RWPE2 (cell line): ENCODE results near the gene BDH1.

Experiments
- ATAC-seq: fragments of 200-7000 bp; cut with Tn5 transposase; 3 replicates; pipeline ENCODE4 v1.9.1; 2021; ENCODE audit warnings: low read depth
- DNase-seq: peaks from one replicate; pipeline ENCODE4 v3.0.0-alpha.2; 2020; ENCODE audit warnings: low spot score
- H3K27ac ChIP-seq: fragments of 450-650 bp; 2 replicates; pipeline ENCODE4 v1.5.1; 2017; ENCODE audit warnings: mild to moderate bottlenecking; ENCODE audit not compliant: poor library complexity, severe bottlenecking
- H3K27me3 ChIP-seq: fragments of 250-450 bp; sonication (Bioruptor Pico); 2 replicates; pipeline ENCODE4 v1.5.1; 2021; ENCODE audit warnings: mild to moderate bottlenecking, moderate library complexity; ENCODE audit not compliant: insufficient read depth, poor library complexity, severe bottlenecking
- H3K36me3 ChIP-seq: fragments of 250-450 bp; sonication (Bioruptor Pico); 2 replicates; pipeline ENCODE4 v1.5.1; 2020; ENCODE audit warnings: low read depth, mild to moderate bottlenecking, moderate library complexity
- H3K4me1 ChIP-seq: fragments of 250-450 bp; sonication (Bioruptor Pico); 2 replicates; pipeline ENCODE4 v1.5.1; 2021; ENCODE audit warnings: mild to moderate bottlenecking, moderate library complexity; ENCODE audit not compliant: insufficient read depth, poor library complexity, severe bottlenecking
- H3K4me3 ChIP-seq: fragments of 250-450 bp; sonication (Bioruptor Pico); 2 replicates; pipeline ENCODE4 v1.5.1; 2021; ENCODE audit warnings: mild to moderate bottlenecking, moderate library complexity; ENCODE audit not compliant: severe bottlenecking
- H3K9me3 ChIP-seq: fragments of 250-450 bp; sonication (Bioruptor Pico); 2 replicates; pipeline ENCODE4 v1.5.1; 2021; ENCODE audit warnings: mild to moderate bottlenecking, moderate library complexity; ENCODE audit not compliant: severe bottlenecking
- TF ChIP-seq, protein P1 (sequence below): fragments of 450-650 bp; IDR thresholded peaks from one replicate; pipeline ENCODE4 v1.5.1; 2017; ENCODE audit warnings: mild to moderate bottlenecking, moderate library complexity; ENCODE audit not compliant: poor library complexity, severe bottlenecking

Gene BDH1

GRCh38 chr3:197586181-197586580 lies 30.4 kb upstream of the BDH1 start:
- no peaks in the 10 kb centered on the region for H3K36me3 ChIP-seq
- no peak for DNase-seq
- H3K9me3 ChIP-seq: no peaks in the 10 kb centered on the region
- H3K27ac ChIP-seq: no peak overlapping the region
- H3K4me3 ChIP-seq: no peak overlapping the region
- TF ChIP-seq, protein P1, sequence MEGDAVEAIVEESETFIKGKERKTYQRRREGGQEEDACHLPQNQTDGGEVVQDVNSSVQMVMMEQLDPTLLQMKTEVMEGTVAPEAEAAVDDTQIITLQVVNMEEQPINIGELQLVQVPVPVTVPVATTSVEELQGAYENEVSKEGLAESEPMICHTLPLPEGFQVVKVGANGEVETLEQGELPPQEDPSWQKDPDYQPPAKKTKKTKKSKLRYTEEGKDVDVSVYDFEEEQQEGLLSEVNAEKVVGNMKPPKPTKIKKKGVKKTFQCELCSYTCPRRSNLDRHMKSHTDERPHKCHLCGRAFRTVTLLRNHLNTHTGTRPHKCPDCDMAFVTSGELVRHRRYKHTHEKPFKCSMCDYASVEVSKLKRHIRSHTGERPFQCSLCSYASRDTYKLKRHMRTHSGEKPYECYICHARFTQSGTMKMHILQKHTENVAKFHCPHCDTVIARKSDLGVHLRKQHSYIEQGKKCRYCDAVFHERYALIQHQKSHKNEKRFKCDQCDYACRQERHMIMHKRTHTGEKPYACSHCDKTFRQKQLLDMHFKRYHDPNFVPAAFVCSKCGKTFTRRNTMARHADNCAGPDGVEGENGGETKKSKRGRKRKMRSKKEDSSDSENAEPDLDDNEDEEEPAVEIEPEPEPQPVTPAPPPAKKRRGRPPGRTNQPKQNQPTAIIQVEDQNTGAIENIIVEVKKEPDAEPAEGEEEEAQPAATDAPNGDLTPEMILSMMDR: no peak
- no peaks in the 10 kb centered on the region for H3K4me1 ChIP-seq
- no peak for ATAC-seq
- H3K27me3 ChIP-seq: no peaks in the 10 kb centered on the region

DNA sequence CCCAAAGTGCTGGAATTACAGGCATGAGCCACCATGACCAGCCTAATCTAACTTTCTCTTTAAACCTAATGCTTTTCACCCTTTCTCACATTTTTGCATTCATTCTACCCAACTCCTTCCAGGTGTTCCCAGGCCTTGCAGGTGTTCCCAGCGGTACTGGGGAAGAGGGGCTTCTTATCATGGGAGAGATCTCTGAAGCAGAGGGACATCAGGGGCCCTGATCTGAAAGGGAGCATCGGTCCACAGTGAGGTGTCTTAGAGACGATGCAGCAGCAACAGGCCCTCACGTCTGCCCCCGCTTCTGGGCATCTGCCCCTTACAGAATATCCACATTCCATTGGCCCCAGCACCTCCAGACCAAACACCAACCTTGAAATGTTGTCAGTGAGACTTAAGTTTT lies 29.0 kb upstream of the BDH1 start:
- ATAC-seq: no peak
- TF ChIP-seq, protein P1: no peak
- H3K27ac ChIP-seq: no peak overlapping the region

GRCh38 chr3:197583371-197583770 lies 27.6 kb upstream of the BDH1 start:
- Histone ChIP-seq H3K4me1 (no peaks in the 10 kb centered on the region), H3K4me3 (no peak overlapping the region), H3K36me3 (no peaks in the 10 kb centered on the region), H3K27ac (no peak overlapping the region), H3K27me3 (no peaks in the 10 kb centered on the region), H3K9me3 (no peaks in the 10 kb centered on the region)
- TF ChIP-seq, protein P1: no peak
- DNase-seq (no peak), ATAC-seq (no peak)

More for the DNA sequence above, 29.0 kb upstream of the BDH1 start:
- H3K4me3 ChIP-seq: no peak overlapping the region
- no peaks in the 10 kb centered on the region for H3K36me3 ChIP-seq
- H3K27me3 ChIP-seq: no peaks in the 10 kb centered on the region
- H3K4me1 ChIP-seq: no peaks in the 10 kb centered on the region
- no peaks in the 10 kb centered on the region for H3K9me3 ChIP-seq
- no peak for DNase-seq

DNA sequence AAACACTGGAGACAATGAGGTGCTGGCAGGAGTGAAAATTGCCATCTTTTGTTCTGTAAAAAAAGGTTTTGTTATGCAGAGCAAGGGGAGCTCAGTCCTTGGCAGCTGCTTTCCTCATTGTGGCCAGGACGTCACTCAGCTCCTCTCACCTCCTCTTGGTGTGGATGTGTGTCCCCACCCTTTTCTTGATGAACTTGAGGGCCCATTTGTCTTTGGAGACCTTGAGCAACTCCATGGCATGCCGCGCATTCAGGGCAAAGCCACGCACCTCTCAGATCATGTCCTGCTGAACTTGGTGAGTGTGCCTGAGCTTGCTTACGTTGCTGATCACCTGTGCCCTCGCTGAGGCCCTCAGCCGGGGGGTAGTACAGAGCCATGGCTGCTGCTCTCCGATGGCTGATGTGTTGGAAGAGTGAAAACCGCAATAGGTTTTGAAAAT lies 24.5 kb upstream of the BDH1 start:
- TF ChIP-seq, protein P1: no peak
- Histone ChIP-seq H3K9me3 (no peaks in the 10 kb centered on the region), H3K4me1 (peaks cover 5% of the 10 kb centered on the region), H3K36me3 (no peaks in the 10 kb centered on the region), H3K4me3 (no peak overlapping the region), H3K27me3 (no peaks in the 10 kb centered on the region), H3K27ac (no peak overlapping the region)
- ATAC-seq: no peak
- DNase-seq: no peak

DNA sequence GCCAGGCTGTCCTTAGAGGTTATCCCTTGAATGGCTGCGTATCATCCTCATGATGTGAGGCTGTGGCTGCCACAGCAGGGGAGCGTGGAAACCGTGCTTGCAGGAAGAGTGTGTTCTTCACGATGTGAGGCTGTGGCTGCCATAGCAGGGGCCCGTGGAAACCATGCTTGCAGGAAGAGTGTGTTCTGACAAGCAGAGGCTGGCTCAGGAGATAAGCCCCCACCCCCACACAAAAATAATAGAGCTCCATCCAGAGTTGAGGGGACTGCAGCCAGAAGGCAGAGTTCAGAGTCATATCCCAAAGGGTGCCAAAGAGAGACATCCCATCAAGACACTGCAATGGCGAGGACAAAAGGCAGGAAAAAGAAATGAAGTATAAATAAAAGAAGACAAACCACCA lies 22.6 kb upstream of the BDH1 start:
- no peak for ATAC-seq
- TF ChIP-seq, protein P1: no peak
- Histone ChIP-seq H3K4me3 (no peak overlapping the region), H3K4me1 (peaks cover 6% of the 10 kb centered on the region), H3K27me3 (no peaks in the 10 kb centered on the region), H3K27ac (no peak overlapping the region), H3K36me3 (no peaks in the 10 kb centered on the region), H3K9me3 (no peaks in the 10 kb centered on the region)
- DNase-seq: no peak
